SK-N-SH treated with all-trans-retinoic acid at 6 μM for 48 hours (cell line): ENCODE data around the gene WDR49.

Experiments used
- ARNTL ChIP-seq: fragments of 450-650 bp; formaldehyde crosslinking; IDR thresholded peaks from 2 replicates; pipeline ENCODE4 v1.5.0; 2020; ENCODE audit warnings: low read depth, mild to moderate bottlenecking, moderate library complexity, borderline replicate concordance
- ESRRG ChIP-seq: fragments of 250-450 bp; sonication (Bioruptor Pico); IDR thresholded peaks from 2 replicates; pipeline ENCODE4 v1.6.1; 2021; ENCODE audit warnings: mild to moderate bottlenecking
- PPARA ChIP-seq: fragments of 250-450 bp; sonication (Bioruptor Pico); IDR thresholded peaks from 2 replicates; pipeline ENCODE4 v1.5.0; 2020; ENCODE audit warnings: mild to moderate bottlenecking, borderline replicate concordance
- TSHZ2 ChIP-seq: fragments of 250-450 bp; sonication (Bioruptor Pico); IDR thresholded peaks from 2 replicates; pipeline ENCODE4 v1.5.0; 2020; ENCODE audit warnings: mild to moderate bottlenecking, moderate library complexity
- ZNF8 ChIP-seq: fragments of 450-650 bp; formaldehyde crosslinking; IDR thresholded peaks from 2 replicates; pipeline ENCODE4 v1.5.0; 2020; ENCODE audit warnings: mild to moderate bottlenecking, moderate library complexity
- TF ChIP-seq, protein P1 (sequence below): fragments of 250-450 bp; sonication (Bioruptor Pico); IDR thresholded peaks from 2 replicates; pipeline ENCODE4 v1.5.1; 2020; ENCODE audit warnings: low read depth, mild to moderate bottlenecking, moderate library complexity

- TF ChIP-seq ZNF8 (CRISPR knock-in tag) (no peak), ESRRG (no peak), PPARA (CRISPR knock-in tag) (no peak), TSHZ2 (CRISPR knock-in tag) (no peak), ARNTL (CRISPR knock-in tag) (no peak)
- TF ChIP-seq, protein P1, sequence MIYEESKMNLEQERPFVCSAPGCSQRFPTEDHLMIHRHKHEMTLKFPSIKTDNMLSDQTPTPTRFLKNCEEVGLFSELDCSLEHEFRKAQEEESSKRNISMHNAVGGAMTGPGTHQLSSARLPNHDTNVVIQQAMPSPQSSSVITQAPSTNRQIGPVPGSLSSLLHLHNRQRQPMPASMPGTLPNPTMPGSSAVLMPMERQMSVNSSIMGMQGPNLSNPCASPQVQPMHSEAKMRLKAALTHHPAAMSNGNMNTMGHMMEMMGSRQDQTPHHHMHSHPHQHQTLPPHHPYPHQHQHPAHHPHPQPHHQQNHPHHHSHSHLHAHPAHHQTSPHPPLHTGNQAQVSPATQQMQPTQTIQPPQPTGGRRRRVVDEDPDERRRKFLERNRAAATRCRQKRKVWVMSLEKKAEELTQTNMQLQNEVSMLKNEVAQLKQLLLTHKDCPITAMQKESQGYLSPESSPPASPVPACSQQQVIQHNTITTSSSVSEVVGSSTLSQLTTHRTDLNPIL (CRISPR knock-in tag): no peak
Measured at GRCh38 chr3:167587651-167588050, 66.1 kb downstream of the WDR49 start.
